Measurements from ENCODE around the gene GNAQ.

DNA sequence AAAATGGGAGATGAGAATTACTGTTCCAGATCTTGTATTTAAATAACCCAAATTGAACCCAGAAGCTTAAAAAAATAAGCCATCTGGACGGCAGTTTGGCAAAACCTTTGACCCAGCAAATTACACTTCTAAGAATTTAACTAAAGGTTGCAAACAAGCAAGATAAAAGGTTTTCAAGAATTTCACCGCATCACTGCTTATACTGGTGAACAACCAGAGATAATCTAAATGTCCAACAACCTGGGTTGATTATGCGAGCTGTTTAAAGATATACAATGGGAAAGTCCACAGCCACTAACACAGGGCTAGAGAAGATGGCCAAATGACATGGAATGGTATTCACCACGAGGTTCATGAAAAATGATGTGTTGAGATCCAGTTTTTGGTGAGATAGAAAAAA is 149.3 kb downstream of the GNAQ start:
- TF ChIP-seq, protein P1, sequence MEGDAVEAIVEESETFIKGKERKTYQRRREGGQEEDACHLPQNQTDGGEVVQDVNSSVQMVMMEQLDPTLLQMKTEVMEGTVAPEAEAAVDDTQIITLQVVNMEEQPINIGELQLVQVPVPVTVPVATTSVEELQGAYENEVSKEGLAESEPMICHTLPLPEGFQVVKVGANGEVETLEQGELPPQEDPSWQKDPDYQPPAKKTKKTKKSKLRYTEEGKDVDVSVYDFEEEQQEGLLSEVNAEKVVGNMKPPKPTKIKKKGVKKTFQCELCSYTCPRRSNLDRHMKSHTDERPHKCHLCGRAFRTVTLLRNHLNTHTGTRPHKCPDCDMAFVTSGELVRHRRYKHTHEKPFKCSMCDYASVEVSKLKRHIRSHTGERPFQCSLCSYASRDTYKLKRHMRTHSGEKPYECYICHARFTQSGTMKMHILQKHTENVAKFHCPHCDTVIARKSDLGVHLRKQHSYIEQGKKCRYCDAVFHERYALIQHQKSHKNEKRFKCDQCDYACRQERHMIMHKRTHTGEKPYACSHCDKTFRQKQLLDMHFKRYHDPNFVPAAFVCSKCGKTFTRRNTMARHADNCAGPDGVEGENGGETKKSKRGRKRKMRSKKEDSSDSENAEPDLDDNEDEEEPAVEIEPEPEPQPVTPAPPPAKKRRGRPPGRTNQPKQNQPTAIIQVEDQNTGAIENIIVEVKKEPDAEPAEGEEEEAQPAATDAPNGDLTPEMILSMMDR (IDR thresholded peaks at IDR 0.05 in 2 of 3, conservative IDR thresholded peaks at IDR 0.05 in 1 of 3; ENCODE audit: borderline replicate concordance in 1 of 3, insufficient read depth in 1 of 3, low read depth in 2 of 3, low read length in 2 of 3) = no peak
- TF ChIP-seq, protein P2, sequence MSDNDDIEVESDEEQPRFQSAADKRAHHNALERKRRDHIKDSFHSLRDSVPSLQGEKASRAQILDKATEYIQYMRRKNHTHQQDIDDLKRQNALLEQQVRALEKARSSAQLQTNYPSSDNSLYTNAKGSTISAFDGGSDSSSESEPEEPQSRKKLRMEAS (IDR thresholded peaks at IDR 0.05) = no peak
- TF ChIP-seq RAD21 (IDR thresholded peaks at IDR 0.05; ENCODE audit: low read depth) = no peak
- no peak for TF ChIP-seq POLR2AphosphoS5 (IDR thresholded peaks at IDR 0.05; ENCODE audit: low read depth, low read length)
- no peak for TF ChIP-seq EZH2 (IDR thresholded peaks at IDR 0.05)
- TF ChIP-seq, protein P3, sequence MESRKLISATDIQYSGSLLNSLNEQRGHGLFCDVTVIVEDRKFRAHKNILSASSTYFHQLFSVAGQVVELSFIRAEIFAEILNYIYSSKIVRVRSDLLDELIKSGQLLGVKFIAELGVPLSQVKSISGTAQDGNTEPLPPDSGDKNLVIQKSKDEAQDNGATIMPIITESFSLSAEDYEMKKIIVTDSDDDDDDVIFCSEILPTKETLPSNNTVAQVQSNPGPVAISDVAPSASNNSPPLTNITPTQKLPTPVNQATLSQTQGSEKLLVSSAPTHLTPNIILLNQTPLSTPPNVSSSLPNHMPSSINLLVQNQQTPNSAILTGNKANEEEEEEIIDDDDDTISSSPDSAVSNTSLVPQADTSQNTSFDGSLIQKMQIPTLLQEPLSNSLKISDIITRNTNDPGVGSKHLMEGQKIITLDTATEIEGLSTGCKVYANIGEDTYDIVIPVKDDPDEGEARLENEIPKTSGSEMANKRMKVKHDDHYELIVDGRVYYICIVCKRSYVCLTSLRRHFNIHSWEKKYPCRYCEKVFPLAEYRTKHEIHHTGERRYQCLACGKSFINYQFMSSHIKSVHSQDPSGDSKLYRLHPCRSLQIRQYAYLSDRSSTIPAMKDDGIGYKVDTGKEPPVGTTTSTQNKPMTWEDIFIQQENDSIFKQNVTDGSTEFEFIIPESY (IDR thresholded peaks at IDR 0.05; ENCODE audit: extremely low read depth, insufficient replicate concordance, low read length) = no peak
- TF ChIP-seq JUND (IDR thresholded peaks at IDR 0.05) = no peak
- no peak for TF ChIP-seq SP1 (IDR thresholded peaks at IDR 0.05; ENCODE audit: low read depth)
- TF ChIP-seq POLR2A (IDR thresholded peaks at IDR 0.05; ENCODE audit: borderline replicate concordance, extremely low read depth, insufficient read depth, insufficient read length) = no peak
- TF ChIP-seq, protein P4, sequence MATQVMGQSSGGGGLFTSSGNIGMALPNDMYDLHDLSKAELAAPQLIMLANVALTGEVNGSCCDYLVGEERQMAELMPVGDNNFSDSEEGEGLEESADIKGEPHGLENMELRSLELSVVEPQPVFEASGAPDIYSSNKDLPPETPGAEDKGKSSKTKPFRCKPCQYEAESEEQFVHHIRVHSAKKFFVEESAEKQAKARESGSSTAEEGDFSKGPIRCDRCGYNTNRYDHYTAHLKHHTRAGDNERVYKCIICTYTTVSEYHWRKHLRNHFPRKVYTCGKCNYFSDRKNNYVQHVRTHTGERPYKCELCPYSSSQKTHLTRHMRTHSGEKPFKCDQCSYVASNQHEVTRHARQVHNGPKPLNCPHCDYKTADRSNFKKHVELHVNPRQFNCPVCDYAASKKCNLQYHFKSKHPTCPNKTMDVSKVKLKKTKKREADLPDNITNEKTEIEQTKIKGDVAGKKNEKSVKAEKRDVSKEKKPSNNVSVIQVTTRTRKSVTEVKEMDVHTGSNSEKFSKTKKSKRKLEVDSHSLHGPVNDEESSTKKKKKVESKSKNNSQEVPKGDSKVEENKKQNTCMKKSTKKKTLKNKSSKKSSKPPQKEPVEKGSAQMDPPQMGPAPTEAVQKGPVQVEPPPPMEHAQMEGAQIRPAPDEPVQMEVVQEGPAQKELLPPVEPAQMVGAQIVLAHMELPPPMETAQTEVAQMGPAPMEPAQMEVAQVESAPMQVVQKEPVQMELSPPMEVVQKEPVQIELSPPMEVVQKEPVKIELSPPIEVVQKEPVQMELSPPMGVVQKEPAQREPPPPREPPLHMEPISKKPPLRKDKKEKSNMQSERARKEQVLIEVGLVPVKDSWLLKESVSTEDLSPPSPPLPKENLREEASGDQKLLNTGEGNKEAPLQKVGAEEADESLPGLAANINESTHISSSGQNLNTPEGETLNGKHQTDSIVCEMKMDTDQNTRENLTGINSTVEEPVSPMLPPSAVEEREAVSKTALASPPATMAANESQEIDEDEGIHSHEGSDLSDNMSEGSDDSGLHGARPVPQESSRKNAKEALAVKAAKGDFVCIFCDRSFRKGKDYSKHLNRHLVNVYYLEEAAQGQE (IDR thresholded peaks at IDR 0.05; ENCODE audit: low read depth) = no peak
- TF ChIP-seq EZH2phosphoT487 (IDR thresholded peaks at IDR 0.05; ENCODE audit: borderline replicate concordance) = no peak
- TF ChIP-seq ZNF274 (IDR thresholded peaks at IDR 0.05; ENCODE audit: low read depth, low read length) = no peak
